Measurements from ENCODE around the gene SPAG8.

DNA sequence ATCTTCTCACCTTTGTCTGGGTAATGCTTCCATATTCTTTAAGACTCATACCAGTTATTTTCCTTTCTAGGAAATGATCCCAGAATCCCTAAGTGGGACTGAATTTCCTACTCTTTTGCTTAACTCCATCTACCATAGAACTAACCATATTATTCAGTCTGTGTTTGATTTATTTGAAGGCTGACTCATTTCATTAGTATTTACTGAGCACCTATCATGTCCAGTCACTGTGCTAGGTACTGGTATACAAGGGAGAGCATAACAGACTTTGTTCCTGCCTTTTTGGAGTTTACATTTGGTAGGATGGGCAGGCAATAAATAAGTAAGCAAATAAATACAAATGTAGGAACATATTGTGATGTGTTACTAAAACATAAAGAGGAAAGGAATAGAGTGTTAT is 16.4 kb downstream of the SPAG8 start:
- TF ChIP-seq EZH2 (IDR thresholded peaks at IDR 0.05; ENCODE audit: borderline replicate concordance, low read length) = no peak
- TF ChIP-seq, protein P1, sequence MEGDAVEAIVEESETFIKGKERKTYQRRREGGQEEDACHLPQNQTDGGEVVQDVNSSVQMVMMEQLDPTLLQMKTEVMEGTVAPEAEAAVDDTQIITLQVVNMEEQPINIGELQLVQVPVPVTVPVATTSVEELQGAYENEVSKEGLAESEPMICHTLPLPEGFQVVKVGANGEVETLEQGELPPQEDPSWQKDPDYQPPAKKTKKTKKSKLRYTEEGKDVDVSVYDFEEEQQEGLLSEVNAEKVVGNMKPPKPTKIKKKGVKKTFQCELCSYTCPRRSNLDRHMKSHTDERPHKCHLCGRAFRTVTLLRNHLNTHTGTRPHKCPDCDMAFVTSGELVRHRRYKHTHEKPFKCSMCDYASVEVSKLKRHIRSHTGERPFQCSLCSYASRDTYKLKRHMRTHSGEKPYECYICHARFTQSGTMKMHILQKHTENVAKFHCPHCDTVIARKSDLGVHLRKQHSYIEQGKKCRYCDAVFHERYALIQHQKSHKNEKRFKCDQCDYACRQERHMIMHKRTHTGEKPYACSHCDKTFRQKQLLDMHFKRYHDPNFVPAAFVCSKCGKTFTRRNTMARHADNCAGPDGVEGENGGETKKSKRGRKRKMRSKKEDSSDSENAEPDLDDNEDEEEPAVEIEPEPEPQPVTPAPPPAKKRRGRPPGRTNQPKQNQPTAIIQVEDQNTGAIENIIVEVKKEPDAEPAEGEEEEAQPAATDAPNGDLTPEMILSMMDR (IDR thresholded peaks at IDR 0.05; ENCODE audit: low read length) = no peak

All from OCI-LY1 (cell line).